Astrocyte (in vitro differentiated cells and primary cell): ENCODE results near the gene PRKAG2.

ENCODE experiments used
- CTCF ChIP-seq: IDR thresholded peaks from 2 replicates; pipeline ENCODE4 v1.5.1; 2011; ENCODE audit warnings: low read depth, mild to moderate bottlenecking, inconsistent platforms, low read length, moderate library complexity; ENCODE audit not compliant: insufficient read depth
- EZH2 ChIP-seq: IDR thresholded peaks from 2 replicates; pipeline ENCODE4 v1.6.1; 2012; ENCODE audit warnings: mild to moderate bottlenecking, low read length, inconsistent platforms; ENCODE audit not compliant: insufficient read depth

GRCh38 chr7:151560243-151560642, 316.7 kb downstream of the PRKAG2 start:
- TF ChIP-seq CTCF, result no peak
- TF ChIP-seq EZH2, result no peak
